PC-3 (cell line): ENCODE data around the gene ATG14.

Experiments
- CTCF ChIP-seq: fragments of 300-600 bp; sonication (generic); conservative IDR thresholded peaks from 2 replicates; pipeline ENCODE4 v1.5.1; 2017; ENCODE audit warnings: antibody characterized with exemption, low read depth, mild to moderate bottlenecking, low read length
- EZH2phosphoT487 ChIP-seq: fragments of 300-600 bp; sonication (generic); IDR thresholded peaks from 2 replicates; pipeline ENCODE4 v1.6.1; 2018; ENCODE audit warnings: mild to moderate bottlenecking, antibody characterized with exemption, low read length, borderline replicate concordance

- TF ChIP-seq CTCF, result no peak
- no peak for TF ChIP-seq EZH2phosphoT487
These were observed 15.8 kb upstream of the ATG14 start for GRCh38 chr14:55427439-55427838.
